ENCODE results near the gene ELOVL3.

ELOVL3 gene

DNA sequence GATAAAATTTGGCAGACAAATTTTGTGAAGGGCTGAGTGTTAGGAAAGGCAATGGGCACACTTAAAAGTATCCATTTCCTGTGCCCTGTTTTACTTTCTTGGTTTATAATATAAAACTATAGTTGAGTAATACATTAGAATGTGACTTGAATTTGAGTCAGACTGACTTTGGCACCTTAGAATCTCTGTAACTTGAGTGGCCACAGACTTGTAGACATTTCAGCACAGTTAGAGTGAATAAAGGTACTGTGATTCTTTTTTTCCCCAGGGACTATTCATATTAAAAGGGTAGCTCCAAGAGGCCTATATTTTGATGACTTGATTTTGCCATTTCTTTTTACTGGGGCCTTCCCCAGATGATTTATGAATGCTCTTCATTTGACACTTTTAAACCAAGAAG lies 41.6 kb downstream of the ELOVL3 start:
- TF ChIP-seq FOXP2 (optimal IDR thresholded peaks at IDR 0.05; ENCODE audit: borderline replicate concordance, extremely low read depth, extremely low read length, insufficient read depth) (no peak), POLR2AphosphoS5 (IDR thresholded peaks at IDR 0.05; ENCODE audit: low read depth, low read length) (no peak), TAF1 (IDR thresholded peaks at IDR 0.05; ENCODE audit: borderline replicate concordance, insufficient read depth, low read length) (no peak)

DNA sequence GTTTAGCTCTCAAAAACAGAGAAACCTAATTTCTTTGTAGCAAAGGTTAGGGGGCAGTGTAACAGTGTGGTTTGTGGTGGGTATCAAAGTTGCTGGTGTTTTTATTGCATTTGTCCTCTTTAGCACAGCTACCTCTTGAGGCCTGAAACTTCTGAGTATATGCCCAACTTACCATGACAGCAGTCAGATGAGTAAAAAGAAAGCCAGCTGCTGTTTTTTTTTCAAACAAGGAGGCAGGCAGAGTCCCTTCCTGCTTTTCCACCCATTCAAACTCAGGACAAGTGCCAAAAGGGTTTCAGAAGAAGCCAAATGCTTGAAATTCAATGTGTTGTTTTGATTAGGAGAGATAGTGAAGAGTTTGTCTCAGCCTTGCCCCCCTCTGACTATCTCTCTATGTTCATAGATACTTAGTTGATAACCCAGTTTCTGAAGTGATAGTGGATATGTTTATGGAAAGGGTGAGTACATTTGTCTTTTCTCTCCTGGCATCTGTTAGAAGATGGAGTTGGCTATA lies 42.3 kb downstream of the ELOVL3 start:
- TF ChIP-seq, protein P1, sequence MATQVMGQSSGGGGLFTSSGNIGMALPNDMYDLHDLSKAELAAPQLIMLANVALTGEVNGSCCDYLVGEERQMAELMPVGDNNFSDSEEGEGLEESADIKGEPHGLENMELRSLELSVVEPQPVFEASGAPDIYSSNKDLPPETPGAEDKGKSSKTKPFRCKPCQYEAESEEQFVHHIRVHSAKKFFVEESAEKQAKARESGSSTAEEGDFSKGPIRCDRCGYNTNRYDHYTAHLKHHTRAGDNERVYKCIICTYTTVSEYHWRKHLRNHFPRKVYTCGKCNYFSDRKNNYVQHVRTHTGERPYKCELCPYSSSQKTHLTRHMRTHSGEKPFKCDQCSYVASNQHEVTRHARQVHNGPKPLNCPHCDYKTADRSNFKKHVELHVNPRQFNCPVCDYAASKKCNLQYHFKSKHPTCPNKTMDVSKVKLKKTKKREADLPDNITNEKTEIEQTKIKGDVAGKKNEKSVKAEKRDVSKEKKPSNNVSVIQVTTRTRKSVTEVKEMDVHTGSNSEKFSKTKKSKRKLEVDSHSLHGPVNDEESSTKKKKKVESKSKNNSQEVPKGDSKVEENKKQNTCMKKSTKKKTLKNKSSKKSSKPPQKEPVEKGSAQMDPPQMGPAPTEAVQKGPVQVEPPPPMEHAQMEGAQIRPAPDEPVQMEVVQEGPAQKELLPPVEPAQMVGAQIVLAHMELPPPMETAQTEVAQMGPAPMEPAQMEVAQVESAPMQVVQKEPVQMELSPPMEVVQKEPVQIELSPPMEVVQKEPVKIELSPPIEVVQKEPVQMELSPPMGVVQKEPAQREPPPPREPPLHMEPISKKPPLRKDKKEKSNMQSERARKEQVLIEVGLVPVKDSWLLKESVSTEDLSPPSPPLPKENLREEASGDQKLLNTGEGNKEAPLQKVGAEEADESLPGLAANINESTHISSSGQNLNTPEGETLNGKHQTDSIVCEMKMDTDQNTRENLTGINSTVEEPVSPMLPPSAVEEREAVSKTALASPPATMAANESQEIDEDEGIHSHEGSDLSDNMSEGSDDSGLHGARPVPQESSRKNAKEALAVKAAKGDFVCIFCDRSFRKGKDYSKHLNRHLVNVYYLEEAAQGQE (IDR thresholded peaks at IDR 0.05; ENCODE audit: insufficient read depth in 1 of 2, low read depth in 2 of 2, low read length in 2 of 2) = no peak
- no peak for TF ChIP-seq POLR2AphosphoS5 (IDR thresholded peaks at IDR 0.05; ENCODE audit: low read depth, low read length)
- TF ChIP-seq FOXP2 (optimal IDR thresholded peaks at IDR 0.05; ENCODE audit: borderline replicate concordance, extremely low read depth, extremely low read length, insufficient read depth) = no peak
- TF ChIP-seq TAF1 (IDR thresholded peaks at IDR 0.05; ENCODE audit: borderline replicate concordance, insufficient read depth, low read length) = no peak
- TF ChIP-seq SIN3A (IDR thresholded peaks at IDR 0.05; ENCODE audit: borderline replicate concordance, insufficient read depth, low read length) = no peak

DNA sequence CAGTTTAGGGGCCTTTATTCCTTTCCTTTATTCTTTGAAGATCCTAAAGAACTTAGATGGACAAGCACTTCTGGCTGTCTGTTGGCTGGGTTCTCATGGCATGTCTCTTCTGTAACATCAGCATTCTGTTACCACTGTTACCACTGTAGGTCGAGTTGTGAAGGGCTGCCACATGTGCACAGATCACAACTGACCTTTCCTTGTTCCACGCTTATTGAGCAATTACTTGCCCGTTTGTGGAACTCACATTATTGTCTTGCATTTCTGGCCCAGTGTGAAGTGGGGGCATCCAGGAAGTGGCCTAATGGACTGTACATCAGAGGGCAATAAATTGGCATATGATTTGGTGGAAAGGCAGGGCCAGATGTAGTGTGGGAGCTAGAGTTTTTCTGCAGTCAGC lies 42.9 kb downstream of the ELOVL3 start:
- TF ChIP-seq SIN3A (IDR thresholded peaks at IDR 0.05; ENCODE audit: borderline replicate concordance, insufficient read depth, low read length) (no peak), TAF1 (IDR thresholded peaks at IDR 0.05; ENCODE audit: borderline replicate concordance, insufficient read depth, low read length) (no peak), FOXP2 (optimal IDR thresholded peaks at IDR 0.05; ENCODE audit: borderline replicate concordance, extremely low read depth, extremely low read length, insufficient read depth) (no peak), POLR2AphosphoS5 (IDR thresholded peaks at IDR 0.05; ENCODE audit: low read depth, low read length) (no peak)
- TF ChIP-seq, protein P1 (IDR thresholded peaks at IDR 0.05; ENCODE audit: insufficient read depth in 1 of 2, low read depth in 2 of 2, low read length in 2 of 2) = no peak

DNA sequence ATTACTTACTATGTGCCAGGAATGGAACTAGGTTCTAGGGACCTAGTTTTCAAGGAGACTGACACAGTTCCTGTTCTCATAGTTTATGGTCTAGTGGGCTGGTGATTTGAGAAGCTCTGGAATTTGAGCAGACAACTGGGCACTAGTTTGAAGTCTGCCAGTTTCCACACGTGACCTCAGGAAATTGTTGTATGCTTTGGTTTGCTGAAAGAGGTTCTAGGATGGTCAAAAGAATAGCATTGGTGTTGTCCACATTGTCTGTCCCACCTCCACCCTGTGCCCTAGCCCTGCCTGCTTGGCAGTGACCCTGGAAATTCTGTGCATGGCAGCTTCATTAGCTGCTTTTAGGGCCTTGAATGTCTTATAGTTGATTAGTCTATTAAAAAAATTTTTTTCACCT lies 48.0 kb downstream of the ELOVL3 start:
- TF ChIP-seq TAF1 (IDR thresholded peaks at IDR 0.05; ENCODE audit: borderline replicate concordance, insufficient read depth, low read length) = no peak
- TF ChIP-seq FOXP2 (optimal IDR thresholded peaks at IDR 0.05; ENCODE audit: borderline replicate concordance, extremely low read depth, extremely low read length, insufficient read depth) = no peak
- no peak for TF ChIP-seq POLR2AphosphoS5 (IDR thresholded peaks at IDR 0.05; ENCODE audit: low read depth, low read length)
- TF ChIP-seq, protein P1 (IDR thresholded peaks at IDR 0.05; ENCODE audit: insufficient read depth in 1 of 2, low read depth in 2 of 2, low read length in 2 of 2) = no peak

DNA sequence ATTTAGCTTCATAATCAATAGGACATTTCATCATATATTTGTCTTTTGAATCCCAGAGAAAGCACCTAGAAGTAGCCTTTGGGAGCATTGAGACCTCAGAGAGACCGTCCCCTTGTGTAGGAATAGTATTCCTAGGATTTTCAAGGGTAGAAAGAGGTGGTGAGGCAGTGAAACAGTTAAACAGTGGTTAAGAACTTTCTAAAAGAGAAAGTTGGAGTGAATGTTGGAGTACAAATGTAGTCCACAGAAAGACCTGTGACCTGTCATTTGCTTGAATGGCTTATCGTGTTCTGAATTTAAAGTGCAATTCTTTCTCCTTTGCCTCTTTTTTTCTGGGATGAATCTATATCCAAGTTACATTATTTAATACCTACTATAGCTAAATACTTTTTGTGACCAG lies 49.2 kb downstream of the ELOVL3 start:
- TF ChIP-seq POLR2AphosphoS5 (IDR thresholded peaks at IDR 0.05; ENCODE audit: low read depth, low read length) = no peak
- TF ChIP-seq, protein P1 (IDR thresholded peaks at IDR 0.05; ENCODE audit: insufficient read depth in 1 of 2, low read depth in 2 of 2, low read length in 2 of 2) = no peak
- no peak for TF ChIP-seq SIN3A (IDR thresholded peaks at IDR 0.05; ENCODE audit: borderline replicate concordance, insufficient read depth, low read length)
- no peak for TF ChIP-seq TAF1 (IDR thresholded peaks at IDR 0.05; ENCODE audit: borderline replicate concordance, insufficient read depth, low read length)
- TF ChIP-seq FOXP2 (optimal IDR thresholded peaks at IDR 0.05; ENCODE audit: borderline replicate concordance, extremely low read depth, extremely low read length, insufficient read depth) = no peak
